Amygdala (tissue), 56 donors: ENCODE data around the gene GNAO1.

Experiments used
- DNase-seq, 56 donors: peaks; one replicate each; lab custom pipeline; 2025; lab: John Stamatoyannopoulos, UW

The GNAO1 gene

GRCh38 chr16:56327071-56327928 lies 136.0 kb downstream of the GNAO1 start:
- DNase-seq: peak in 10 of 56 donors; percentile 12 to 38 (median 24)

- no peak for DNase-seq
Measured at GRCh38 chr16:56327929-56328258, 136.6 kb downstream of the GNAO1 start.

- no peak for DNase-seq
Measured at GRCh38 chr16:56328276-56329022, 137.2 kb downstream of the GNAO1 start.

- no peak for DNase-seq
Measured at GRCh38 chr16:56329887-56330286, 138.6 kb downstream of the GNAO1 start.

- no peak for DNase-seq
Measured at GRCh38 chr16:56330476-56330875, 139.2 kb downstream of the GNAO1 start.

GRCh38 chr16:56331399-56331798 lies 140.1 kb downstream of the GNAO1 start:
- no peak for DNase-seq

- DNase-seq: peak in 1 of 56 donors; percentile 30
Measured at GRCh38 chr16:56331915-56332314, 140.6 kb downstream of the GNAO1 start.

GRCh38 chr16:56332464-56333079 lies 141.3 kb downstream of the GNAO1 start:
- DNase-seq: peak in 42 of 56 donors; percentile 14 to 78 (median 48)

GRCh38 chr16:56334761-56335160 lies 143.5 kb downstream of the GNAO1 start:
- DNase-seq: no peak

GRCh38 chr16:56336071-56336688 lies 144.9 kb downstream of the GNAO1 start:
- no peak for DNase-seq

GRCh38 chr16:56336711-56337110 lies 145.4 kb downstream of the GNAO1 start:
- DNase-seq: no peak

- DNase-seq: no peak
Measured at GRCh38 chr16:56337131-56337857, 146.0 kb downstream of the GNAO1 start.

GRCh38 chr16:56337858-56338325 lies 146.6 kb downstream of the GNAO1 start:
- no peak for DNase-seq

- DNase-seq: no peak
Measured at GRCh38 chr16:56338566-56339318, 147.5 kb downstream of the GNAO1 start.

- no peak for DNase-seq
Measured at GRCh38 chr16:56339431-56340195, 148.3 kb downstream of the GNAO1 start.

GRCh38 chr16:56340416-56340815 lies 149.1 kb downstream of the GNAO1 start:
- no peak for DNase-seq

GRCh38 chr16:56340864-56341365 lies 149.6 kb downstream of the GNAO1 start:
- no peak for DNase-seq

GRCh38 chr16:56341656-56342399 lies 150.5 kb downstream of the GNAO1 start:
- DNase-seq: no peak
